GM19468 (cell line): ENCODE results near the gene SUN1.
"Not testable (repeated sequence)": the region's sequence is repeated elsewhere in the genome, so short reads cannot be mapped to it uniquely, and the experiment has no call there.

Experiments
- ATAC-seq: cut with Tn5 transposase; IDR thresholded peaks from one replicate; pipeline ENCODE4 v1.9.1; 2021; ENCODE audit warnings: mild to moderate bottlenecking, moderate library complexity, moderate number of reproducible peaks; ENCODE audit not compliant: unreplicated experiment; ENCODE audit errors: extremely low read depth

The SUN1 gene

GRCh38 chr7:802500-803242 is 29.6 kb upstream of the SUN1 start:
- ATAC-seq: no peak

- ATAC-seq: no peak
Measured at GRCh38 chr7:803243-803635, 29.0 kb upstream of the SUN1 start.

- ATAC-seq: not testable (repeated sequence)
Measured at GRCh38 chr7:803796-804195, 28.5 kb upstream of the SUN1 start.

DNA sequence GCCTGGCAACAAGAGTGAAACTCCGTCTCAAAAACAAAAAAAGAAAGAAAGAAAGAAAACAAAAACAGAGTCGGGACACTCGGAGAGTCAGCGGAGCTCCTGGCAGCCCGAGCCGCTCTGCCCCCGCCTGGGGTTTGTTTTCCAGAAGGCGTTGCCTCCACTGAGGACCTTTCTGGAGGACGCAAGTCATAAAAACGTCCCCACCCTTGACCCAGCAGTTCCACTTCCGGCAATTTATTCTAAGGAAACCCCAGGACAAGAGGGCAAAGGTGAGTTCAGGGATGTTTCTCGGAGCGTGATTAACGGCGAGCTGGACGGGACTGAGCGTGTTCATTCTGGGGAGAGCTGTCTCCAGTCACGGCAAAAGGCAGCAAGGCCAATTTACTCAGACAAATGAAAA is 27.0 kb upstream of the SUN1 start:
- ATAC-seq: no peak

- no peak for ATAC-seq
Measured at GRCh38 chr7:815284-816216, 16.7 kb upstream of the SUN1 start.

GRCh38 chr7:816300-816750 is 16.0 kb upstream of the SUN1 start:
- peak; percentile 91 for ATAC-seq

DNA sequence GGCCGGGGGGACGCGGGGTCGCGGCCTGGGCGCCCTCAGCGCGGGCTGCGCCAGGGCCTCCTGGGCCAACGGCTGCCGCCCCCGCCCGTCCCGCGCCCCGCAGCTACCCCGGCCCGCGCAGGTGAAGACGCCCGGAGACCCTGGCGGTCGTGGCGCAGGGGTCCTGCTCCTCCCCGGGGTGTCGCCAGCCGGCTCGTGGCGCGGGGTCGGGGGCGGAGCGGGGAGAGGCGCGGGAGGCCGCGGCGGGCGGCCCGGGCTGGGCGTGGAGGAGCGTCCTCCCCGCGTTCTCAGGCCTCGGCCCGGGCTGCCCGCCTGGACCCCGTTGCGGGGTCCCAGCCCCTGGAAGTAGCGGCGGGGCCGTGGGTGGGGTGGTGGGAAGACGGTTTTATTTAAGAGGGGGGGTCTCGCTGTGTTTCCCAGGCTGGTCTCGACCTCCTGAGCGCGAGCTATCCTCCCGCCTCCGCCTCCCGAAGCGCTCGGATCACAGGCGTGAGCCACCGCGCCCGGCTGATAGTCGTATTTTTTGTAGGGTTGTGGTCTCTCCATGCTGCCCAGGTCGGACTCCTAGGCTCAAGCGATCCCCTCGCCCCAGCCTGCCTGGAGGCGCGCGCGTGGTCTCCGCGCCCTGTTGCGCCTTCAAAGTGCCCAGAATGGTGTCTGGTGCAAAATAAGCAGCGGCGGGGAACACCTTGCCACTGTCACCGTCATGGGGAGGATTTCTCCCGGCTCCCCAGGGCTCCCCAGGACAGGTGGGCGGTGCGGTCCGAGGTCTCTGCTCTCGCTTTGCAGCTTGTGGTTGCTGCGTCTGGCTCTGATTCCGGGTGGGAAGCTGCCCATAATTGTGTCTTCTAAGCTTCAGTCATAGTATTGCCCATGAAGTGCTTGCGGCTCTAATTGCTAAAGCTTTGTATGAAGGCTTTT is 15.3 kb upstream of the SUN1 start:
- no peak for ATAC-seq

DNA sequence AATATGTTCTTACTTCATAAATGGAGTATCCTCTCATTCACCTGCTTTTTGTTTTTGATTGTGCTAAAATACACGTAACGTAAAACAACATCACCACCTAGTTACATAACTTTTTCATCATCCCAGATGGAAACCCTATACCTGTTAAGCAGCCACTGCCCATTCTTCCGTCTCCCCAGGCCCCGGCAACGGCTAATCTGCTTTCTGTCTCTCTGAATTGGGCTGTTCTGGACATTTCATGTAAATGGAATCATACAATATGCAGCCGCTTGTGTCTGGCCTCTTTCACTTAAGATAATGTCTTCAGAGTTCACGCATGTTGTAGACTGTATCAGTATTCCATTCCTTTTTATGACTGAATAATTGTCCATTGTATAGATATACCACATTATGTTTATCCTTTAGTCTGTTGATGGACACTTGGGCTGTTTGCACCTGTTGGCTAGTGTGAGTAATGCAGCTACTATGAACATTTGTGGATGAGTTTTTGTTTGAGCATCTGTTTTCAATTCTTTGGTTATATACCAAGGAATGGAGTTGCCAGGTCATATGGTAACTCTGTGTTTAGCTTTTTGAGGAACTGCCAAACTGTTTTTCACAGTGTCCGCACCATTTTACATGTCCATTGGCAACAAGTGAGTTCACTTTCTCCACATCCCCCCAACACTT is 14.1 kb upstream of the SUN1 start:
- ATAC-seq: no peak

GRCh38 chr7:820341-820740 is 11.9 kb upstream of the SUN1 start:
- no peak for ATAC-seq

- ATAC-seq: no peak
Measured at GRCh38 chr7:821688-822087, 10.6 kb upstream of the SUN1 start.

GRCh38 chr7:822692-823276 is 9.5 kb upstream of the SUN1 start:
- no peak for ATAC-seq

GRCh38 chr7:823649-824048 is 8.6 kb upstream of the SUN1 start:
- ATAC-seq: no peak

GRCh38 chr7:824081-824480 is 8.2 kb upstream of the SUN1 start:
- no peak for ATAC-seq

DNA sequence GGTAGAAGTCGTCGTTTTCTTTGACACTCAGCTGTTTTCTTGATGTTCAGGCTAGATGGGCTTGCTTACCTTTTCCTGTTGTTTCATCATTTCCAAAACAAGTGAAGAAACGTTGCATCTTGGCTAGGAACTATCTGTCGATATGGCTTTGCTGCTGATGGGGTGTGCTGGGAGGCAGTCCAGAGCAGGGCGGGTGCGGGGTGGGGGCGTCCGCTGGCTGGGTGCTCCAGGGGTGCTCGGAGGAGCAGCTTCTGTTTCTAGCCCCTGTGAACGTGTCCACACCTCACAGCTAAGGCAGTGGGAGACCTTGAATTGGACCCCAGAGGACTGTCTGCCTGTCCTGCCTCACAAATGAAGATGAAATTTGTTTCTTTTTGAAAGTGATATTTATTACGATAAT is 7.6 kb upstream of the SUN1 start:
- no peak for ATAC-seq

DNA sequence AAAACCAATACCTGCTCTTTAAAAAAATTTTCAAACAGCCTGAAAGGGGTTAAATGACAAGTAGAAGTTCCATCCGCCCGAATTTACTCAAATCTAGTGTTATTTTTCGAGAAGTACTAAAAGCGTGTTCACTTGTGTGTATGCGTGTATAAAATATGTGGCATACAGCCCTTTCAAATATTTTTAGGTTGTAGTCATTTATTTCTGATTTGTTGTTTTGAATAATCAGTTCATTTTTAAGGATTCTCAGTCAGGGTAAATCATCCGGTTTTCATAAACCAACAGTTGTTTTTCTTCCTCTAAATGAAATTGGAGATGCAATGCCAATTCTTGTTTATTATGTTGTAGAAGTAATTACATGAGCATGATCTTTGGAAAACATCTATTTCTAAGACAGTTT is 6.9 kb upstream of the SUN1 start:
- no peak for ATAC-seq

DNA sequence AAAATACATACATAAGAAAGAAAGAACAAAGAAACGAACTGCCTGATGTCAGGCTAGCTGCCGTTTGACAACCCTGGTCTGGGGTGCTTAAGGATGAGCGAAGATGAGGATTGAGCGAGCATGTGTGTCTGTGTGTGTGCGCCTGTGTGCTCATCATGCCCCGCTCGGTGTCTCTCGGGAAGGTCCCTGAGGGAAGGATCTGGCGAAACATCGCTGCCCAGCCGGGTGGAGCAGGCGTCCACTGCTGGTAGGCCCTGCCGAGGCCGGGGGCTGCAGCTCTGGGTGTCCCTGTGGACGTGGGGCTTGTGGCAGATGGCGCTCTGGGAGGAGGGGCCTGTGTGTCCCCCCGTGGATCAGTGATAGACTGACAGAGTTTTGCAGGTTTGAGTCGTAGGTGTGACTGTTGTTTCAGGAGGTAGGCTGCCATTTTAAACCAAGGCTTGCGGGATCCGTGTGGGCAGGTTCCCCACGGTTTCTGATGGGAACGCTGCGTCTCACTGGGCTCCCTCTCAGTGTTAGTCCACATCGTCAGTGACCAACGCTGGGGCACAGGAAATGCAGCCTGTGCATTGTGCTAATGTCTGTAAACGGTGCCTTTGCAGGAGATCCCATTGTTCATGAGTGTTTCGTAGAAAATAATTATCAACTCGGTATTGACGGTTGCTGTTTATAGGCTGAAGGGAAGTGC is 5.9 kb upstream of the SUN1 start:
- no peak for ATAC-seq

GRCh38 chr7:828793-829561 is 3.3 kb upstream of the SUN1 start:
- ATAC-seq: no peak

DNA sequence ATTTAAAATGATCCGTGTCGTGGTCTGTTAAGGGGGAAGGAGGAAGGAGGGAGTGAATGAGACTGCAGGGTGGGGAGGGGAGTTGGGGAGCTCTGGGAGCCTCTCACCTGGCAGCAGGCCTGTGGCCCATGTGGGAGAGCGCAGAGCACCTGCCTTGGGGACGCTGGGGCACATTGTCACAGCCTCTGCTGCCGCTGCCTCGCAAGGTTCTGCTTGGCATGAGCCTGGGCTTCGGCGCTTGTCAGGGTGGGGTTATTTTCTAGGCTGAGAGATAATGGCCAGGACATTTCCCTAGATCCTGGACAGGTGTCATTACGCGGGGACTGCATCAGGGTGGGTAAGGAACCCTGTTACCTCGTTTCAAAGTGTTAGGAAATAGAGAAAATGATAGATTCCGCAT is 2.2 kb upstream of the SUN1 start:
- no peak for ATAC-seq
